Vagina (tissue), 2 donors: Measurements from ENCODE around the gene ACADVL.
A peak's percentile ranks its signal among the peaks of the same experiment; 100 is the strongest.

Source experiments
- POLR2AphosphoS5 ChIP-seq, 2 donors: sonication (generic); formaldehyde crosslinking; IDR thresholded peaks; one replicate each; pipeline ENCODE4 v1.9.0; 2017; ENCODE audit warnings: antibody characterized with exemption in 2 of 2, mild to moderate bottlenecking in 2 of 2, low read depth in 1 of 2; ENCODE audit not compliant: insufficient read depth in 1 of 2
- TF ChIP-seq, protein P1 (sequence below), 3 experiments: fragments of 450-650 bp in 2 of 3; fragments of 200-600 bp in 1 of 3; sonication (generic) in 1 of 3; IDR thresholded peaks; one replicate each; pipeline ENCODE4 v1.5.1; 2017 to 2019; ENCODE audit warnings: antibody characterized with exemption in 3 of 3, mild to moderate bottlenecking in 2 of 3, moderate library complexity in 2 of 3

DNA sequence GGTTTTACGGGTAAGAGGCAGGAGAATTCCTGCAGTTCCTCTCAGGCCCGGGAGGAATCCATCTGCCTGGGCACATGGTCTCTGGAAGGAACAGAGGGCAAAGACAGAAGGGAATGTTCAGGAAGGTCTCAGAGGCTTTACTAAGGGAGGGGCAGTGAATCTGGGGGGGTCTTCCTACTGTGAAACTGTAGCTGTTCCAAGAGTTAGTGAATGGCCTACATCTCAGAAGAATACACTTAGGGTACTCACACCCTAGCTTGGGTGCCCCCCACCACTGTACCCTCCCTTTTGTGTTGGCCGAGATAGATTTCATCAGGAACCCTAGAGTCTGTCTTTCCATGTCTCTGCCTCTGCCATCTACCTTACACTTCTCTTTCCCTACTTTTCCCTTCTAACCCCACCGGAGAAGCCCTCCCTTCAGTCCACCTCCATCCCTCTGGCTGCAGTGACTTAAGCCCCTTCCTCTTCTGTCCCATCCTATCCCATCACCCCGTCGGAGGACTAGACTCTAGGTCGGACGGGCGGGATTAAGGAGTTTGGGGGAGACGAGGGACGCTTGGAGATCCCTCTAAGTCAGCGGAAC lies 418 bp upstream of the ACADVL start:
- TF ChIP-seq, protein P1, sequence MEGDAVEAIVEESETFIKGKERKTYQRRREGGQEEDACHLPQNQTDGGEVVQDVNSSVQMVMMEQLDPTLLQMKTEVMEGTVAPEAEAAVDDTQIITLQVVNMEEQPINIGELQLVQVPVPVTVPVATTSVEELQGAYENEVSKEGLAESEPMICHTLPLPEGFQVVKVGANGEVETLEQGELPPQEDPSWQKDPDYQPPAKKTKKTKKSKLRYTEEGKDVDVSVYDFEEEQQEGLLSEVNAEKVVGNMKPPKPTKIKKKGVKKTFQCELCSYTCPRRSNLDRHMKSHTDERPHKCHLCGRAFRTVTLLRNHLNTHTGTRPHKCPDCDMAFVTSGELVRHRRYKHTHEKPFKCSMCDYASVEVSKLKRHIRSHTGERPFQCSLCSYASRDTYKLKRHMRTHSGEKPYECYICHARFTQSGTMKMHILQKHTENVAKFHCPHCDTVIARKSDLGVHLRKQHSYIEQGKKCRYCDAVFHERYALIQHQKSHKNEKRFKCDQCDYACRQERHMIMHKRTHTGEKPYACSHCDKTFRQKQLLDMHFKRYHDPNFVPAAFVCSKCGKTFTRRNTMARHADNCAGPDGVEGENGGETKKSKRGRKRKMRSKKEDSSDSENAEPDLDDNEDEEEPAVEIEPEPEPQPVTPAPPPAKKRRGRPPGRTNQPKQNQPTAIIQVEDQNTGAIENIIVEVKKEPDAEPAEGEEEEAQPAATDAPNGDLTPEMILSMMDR (IDR thresholded peaks at IDR 0.05), result peak in 1 of 3 experiments; percentile 30
- TF ChIP-seq POLR2AphosphoS5 (IDR thresholded peaks at IDR 0.05; ENCODE audit: insufficient read depth in 1 of 2, low read depth in 1 of 2), result no peak
